Right lobe of liver (tissue), 6 donors: ENCODE measurements around the gene HEXD. TPM values are rescaled to one million over a fixed set of nuclear protein-coding genes. Genes with fewer than 3 reads are reported as not detected.
"Not testable (repeated sequence)": the region's sequence is repeated elsewhere in the genome, so short reads cannot be mapped to it uniquely, and the experiment has no call there.

Experiments used
- ATAC-seq, 4 donors: fragments of 200-7000 bp; cut with Tn5 transposase; one replicate each; pipeline ENCODE4 v1.9.1; 2020; ENCODE audit warnings: mild to moderate bottlenecking in 4 of 4, moderate library complexity in 4 of 4
- DNase-seq, 3 donors: peaks; one replicate each; pipeline ENCODE4 v3.0.0-alpha.2; 2020
- H3K27ac ChIP-seq, 3 donors: fragments of 200-600 bp; one replicate each; pipeline ENCODE4 v1.8.0; 2022
- H3K27me3 ChIP-seq, 2 donors: fragments of 200-600 bp; one replicate each; pipeline ENCODE4 v1.8.0; 2022
- H3K36me3 ChIP-seq, 4 donors: fragments of 200-600 bp; sonication (generic) in 1 of 4; one replicate each; pipeline versions ENCODE4 v1.5.1 to v1.8.0; 2017 to 2022; ENCODE audit warnings: control low read depth in 1 of 4
- H3K4me1 ChIP-seq, 4 donors: fragments of 200-600 bp; sonication (generic) in 1 of 4; one replicate each; pipeline versions ENCODE4 v1.5.1 to v1.8.0; 2017 to 2022; ENCODE audit warnings: control low read depth in 1 of 4
- H3K4me3 ChIP-seq, 3 donors: fragments of 200-600 bp; one replicate each; pipeline ENCODE4 v1.8.0; 2022
- H3K9me3 ChIP-seq, 4 donors: fragments of 200-600 bp; sonication (generic) in 1 of 4; one replicate each; pipeline versions ENCODE4 v1.5.1 to v1.8.0; 2017 to 2022; ENCODE audit warnings: control low read depth in 1 of 4
- POLR2A ChIP-seq: fragments of 450-650 bp; IDR thresholded peaks from one replicate; pipeline ENCODE4 v1.6.1; 2017; ENCODE audit warnings: antibody characterized with exemption, mild to moderate bottlenecking
- WGBS: methylation state at CpG from one replicate; pipeline ENCODE4 v1.1.6; 2018; ENCODE audit warnings: low coverage, low lambda C conversion rate; ENCODE audit not compliant: insufficient coverage; ENCODE audit errors: missing lambda C conversion rate; 5-methylcytosine and 5-hydroxymethylcytosine counted together
- intact Hi-C, 2 donors: fragments of 100-400 bp; cut with DNase I; formaldehyde crosslinking; loops; one replicate each; pipeline versions ENCODE4 v1.11.2 to v1.14.1; 2022
- total RNA-seq, 6 experiments: library from RNA; depleted of rRNA in 2 of 6; stranded (reverse); fragments of >200 nt in 2 of 6; fragmentation: NEBNext Ultra II Directional in 3 of 6; extraction: Animal tissue kit (Norgen Biotek cat#: 25700) in 3 of 6; gene quantifications; one replicate each; pipeline versions ENCODE4 v1.1.0 to v1.2.4, GENCODE V29; 2016 to 2023
- TF ChIP-seq, protein P1 (sequence below), 4 donors: fragments of 200-600 bp in 3 of 4; fragments of 450-650 bp in 1 of 4; IDR thresholded peaks; one replicate each; pipeline versions ENCODE4 v1.5.1 to v1.8.0; 2016 to 2022; ENCODE audit warnings: antibody characterized with exemption in 4 of 4, mild to moderate bottlenecking in 2 of 4
- donor health status: DM: no; HTN: yes; CAD: no.
- donor health status: DM: no; HTN: no; CAD: no.
- donor health status: DM: no; HTN: no; CAD: no.
- donor health status: DM: no; HTN: yes; CAD: no.
- donor health status: DM: no; HTN: yes; CAD: no.

Gene HEXD
- total RNA-seq, 6 experiments from 2014 or later: 9.6 to 30.4 (median 20.2) TPM

DNA sequence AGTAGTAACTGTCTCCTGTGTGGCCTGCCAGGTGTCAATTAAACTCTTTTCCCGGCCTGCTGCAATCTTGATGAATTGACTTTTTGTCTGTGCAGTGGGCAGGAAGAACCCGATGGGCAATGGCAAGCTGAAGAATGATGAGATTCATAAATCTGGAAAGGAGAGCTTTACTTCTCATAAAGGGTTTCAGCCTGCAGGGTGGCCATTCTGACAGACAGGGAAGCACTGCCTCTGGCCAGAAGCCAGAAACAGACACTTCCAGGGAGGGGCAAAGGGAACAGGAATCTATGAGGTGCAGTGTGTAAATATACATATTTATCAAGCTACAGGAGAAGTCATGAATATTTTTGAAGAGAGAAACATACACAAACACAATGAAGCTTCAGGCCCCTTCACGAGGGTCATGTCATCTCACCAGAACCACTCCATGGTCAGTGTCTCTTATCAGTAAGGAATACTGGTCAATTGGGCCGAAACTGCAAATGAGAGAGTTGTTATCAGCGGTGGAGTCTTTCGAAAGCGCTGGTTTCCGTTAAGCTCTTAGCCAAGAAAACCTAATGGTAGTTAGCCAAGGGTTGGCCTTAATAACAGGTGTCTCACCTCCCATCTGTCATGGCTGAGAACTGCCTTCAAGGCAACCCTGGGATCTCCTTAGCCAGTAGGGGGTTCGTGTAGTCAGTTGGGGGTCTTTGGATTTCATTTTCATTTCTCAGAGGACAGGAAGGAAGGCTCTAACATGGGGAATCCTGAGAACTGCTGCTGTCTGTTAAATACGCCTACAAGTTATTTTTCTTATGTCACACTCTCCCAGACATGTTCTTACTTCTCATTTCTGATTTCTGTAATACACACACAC is 39.2 kb downstream of the HEXD start:
- H3K4me1 ChIP-seq: peaks cover 0 to 25% (median 7%) of the 10 kb centered on the region in 4 donors
- H3K36me3 ChIP-seq: peaks cover 0 to 17% (median 0%) of the 10 kb centered on the region in 4 donors
- intact Hi-C loops: no loop called here
- ATAC-seq: peak in 2 of 4 donors; percentile 10 to 23
- 28% methylated on average over 10 of the region's 10 CpGs for WGBS
- H3K27ac ChIP-seq: peak overlapping the region; percentile 100
- TF ChIP-seq, protein P1, sequence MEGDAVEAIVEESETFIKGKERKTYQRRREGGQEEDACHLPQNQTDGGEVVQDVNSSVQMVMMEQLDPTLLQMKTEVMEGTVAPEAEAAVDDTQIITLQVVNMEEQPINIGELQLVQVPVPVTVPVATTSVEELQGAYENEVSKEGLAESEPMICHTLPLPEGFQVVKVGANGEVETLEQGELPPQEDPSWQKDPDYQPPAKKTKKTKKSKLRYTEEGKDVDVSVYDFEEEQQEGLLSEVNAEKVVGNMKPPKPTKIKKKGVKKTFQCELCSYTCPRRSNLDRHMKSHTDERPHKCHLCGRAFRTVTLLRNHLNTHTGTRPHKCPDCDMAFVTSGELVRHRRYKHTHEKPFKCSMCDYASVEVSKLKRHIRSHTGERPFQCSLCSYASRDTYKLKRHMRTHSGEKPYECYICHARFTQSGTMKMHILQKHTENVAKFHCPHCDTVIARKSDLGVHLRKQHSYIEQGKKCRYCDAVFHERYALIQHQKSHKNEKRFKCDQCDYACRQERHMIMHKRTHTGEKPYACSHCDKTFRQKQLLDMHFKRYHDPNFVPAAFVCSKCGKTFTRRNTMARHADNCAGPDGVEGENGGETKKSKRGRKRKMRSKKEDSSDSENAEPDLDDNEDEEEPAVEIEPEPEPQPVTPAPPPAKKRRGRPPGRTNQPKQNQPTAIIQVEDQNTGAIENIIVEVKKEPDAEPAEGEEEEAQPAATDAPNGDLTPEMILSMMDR (IDR thresholded peaks at IDR 0.05): no peak
- no peak for TF ChIP-seq POLR2A
- no peaks in the 10 kb centered on the region for H3K9me3 ChIP-seq
- peak in 2 of 3 donors; percentile 65 to 74 for DNase-seq
- no peaks in the 10 kb centered on the region for H3K27me3 ChIP-seq
- H3K4me3 ChIP-seq: peak overlapping the region in 2 of 3 donors; percentile 85 to 90

DNA sequence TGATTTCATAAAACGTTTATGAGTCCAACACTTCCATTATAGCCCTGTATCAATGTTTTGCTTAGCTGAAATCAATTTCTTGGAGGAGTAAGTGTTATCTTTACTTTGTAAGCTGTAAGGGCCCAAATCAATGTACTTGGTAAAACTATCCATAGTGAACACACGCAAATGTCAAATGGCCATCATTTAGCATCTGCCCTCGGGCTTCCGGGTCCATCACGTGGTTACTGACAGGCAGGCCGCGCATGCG is 39.7 kb downstream of the HEXD start:
- peaks cover 0 to 18% (median 0%) of the 10 kb centered on the region in 4 donors for H3K36me3 ChIP-seq
- H3K4me1 ChIP-seq: peaks cover 0 to 25% (median 7%) of the 10 kb centered on the region in 4 donors
- intact Hi-C loops: no loop called here
- TF ChIP-seq, protein P1 (IDR thresholded peaks at IDR 0.05): no peak
- no peak for TF ChIP-seq POLR2A
- H3K4me3 ChIP-seq: peak overlapping the region; percentile 83 to 90 (median 85)
- WGBS: 0% methylated on average over 3 of the region's 8 CpGs
- ATAC-seq (no peak), DNase-seq (no peak)
- peak overlapping the region; percentile 100 for H3K27ac ChIP-seq
- H3K9me3 ChIP-seq: no peaks in the 10 kb centered on the region
- no peaks in the 10 kb centered on the region for H3K27me3 ChIP-seq

DNA sequence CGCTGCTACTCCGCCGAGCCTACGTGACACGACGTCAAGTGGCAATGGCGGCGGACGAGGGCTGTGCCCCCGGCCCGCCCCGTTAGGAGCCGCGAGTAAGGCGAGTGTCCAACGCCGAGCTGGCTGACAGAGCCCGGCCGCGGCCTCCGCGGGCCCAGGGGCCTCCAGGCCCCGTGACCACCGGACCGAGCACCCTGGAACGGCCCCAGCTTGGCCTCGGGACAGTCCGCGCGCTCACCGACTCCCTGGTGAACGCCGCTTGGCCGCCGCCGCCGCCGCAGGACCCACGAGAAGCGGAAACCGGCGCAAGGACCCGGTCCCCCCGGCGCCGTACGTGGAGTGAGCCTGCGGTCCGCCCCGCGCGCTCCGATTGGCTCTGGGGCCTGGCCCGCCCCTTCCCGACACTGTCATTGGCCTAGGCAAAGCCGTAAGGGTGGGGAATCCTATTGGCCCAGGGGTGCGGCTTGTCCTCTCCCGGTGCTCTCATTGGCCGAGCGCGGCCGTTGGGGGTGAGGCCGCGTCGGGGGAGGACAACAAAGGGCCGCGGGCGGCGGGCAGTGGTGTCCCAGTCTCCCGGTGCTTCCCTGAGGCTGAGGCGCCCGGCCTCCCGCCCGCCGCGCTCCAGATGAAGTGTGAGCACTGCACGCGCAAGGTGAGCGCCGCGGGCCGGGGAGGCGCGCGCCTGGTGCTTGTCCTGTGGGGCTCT is 40.2 kb downstream of the HEXD start, which contains the start of gene NARF:
Gene NARF, plus strand, starts transcription at position 563 of the 706 bp plus-strand sequence. Its CDS starts 63 bp downstream, at position 626.
- intact Hi-C loops: no loop called here
- Histone ChIP-seq H3K36me3 (peaks cover 0 to 21% (median under 1%) of the 10 kb centered on the region in 4 donors), H3K27me3 (no peaks in the 10 kb centered on the region), H3K9me3 (no peaks in the 10 kb centered on the region), H3K27ac (peak within 1 kb of the TSS; percentile 100), H3K4me3 (peak within 1 kb of the TSS; percentile 83 to 90 (median 85)), H3K4me1 (peaks cover 0 to 25% (median 7%) of the 10 kb centered on the region in 4 donors)
- DNase-seq: peak; percentile 98 to 99 (median 98)
- peak; percentile 89 to 98 (median 96) for ATAC-seq
- no CpG with 5 or more reads among the region's 85 CpGs for WGBS
- TF ChIP-seq POLR2A: peak; percentile 99
- TF ChIP-seq, protein P1 (IDR thresholded peaks at IDR 0.05): no peak

DNA sequence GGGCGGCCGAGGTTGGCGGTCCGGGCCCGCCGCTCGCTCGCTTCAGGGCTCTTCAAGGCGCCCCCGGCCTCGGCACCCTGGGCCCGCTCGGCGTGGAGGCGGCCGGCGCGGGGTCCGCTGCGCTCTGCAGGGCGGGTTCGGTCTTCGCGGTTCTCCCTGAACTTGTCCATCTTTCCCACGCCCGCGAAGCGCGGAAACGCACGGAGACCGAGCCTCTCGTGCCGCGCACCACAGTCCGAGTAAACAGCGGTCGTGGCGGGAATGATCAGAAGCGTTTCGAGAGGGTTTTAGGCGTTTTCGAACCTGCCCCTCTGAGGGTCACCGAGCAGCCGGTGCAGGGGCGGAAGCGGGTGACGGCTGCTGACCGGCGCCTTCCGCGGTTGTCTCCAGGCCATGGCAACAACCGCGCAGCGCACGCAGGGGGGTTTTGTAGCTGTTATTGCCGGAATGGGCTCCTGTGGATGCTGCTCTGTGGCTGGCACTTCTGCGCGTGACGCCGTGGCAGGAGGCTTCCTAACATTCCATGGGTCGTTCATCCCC is 40.8 kb downstream of the HEXD start:
- ATAC-seq: peak in 3 of 4 donors; percentile 1 to 2 (median 2)
- peak overlapping the region; percentile 61 to 100 (median 100) for H3K27ac ChIP-seq
- DNase-seq: peak in 1 of 3 donors; percentile 49
- peak overlapping the region; percentile 83 to 90 (median 85) for H3K4me3 ChIP-seq
- H3K4me1 ChIP-seq: peaks cover 0 to 25% (median 7%) of the 10 kb centered on the region in 4 donors
- WGBS: 0% methylated on average over 4 of the region's 62 CpGs
- H3K27me3 ChIP-seq: no peaks in the 10 kb centered on the region
- intact Hi-C loops: no loop called here
- no peak for TF ChIP-seq POLR2A
- TF ChIP-seq, protein P1 (IDR thresholded peaks at IDR 0.05): no peak
- no peaks in the 10 kb centered on the region for H3K9me3 ChIP-seq
- H3K36me3 ChIP-seq: peaks cover 0 to 23% (median 4%) of the 10 kb centered on the region in 4 donors

DNA sequence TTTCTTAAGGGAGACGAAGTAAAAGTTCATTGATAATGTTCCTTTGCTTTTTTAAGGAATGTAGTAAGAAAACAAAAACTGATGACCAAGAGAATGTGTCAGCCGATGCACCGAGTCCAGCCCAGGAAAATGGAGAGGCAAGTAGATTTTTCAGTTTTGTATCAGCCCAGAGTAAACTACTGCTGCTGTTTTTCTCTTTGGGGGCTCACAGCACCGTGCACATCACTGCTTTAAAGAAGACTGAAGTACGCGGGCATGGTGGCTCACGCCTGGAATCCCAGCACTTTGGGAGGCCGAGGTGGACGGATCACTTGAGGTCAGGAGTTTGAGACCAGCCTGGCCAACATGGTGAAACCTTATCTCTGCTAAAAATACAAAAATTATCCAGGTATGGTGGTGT is 41.8 kb downstream of the HEXD start:
- ATAC-seq, intact Hi-C loops, DNase-seq, H3K27me3 ChIP-seq, H3K27ac ChIP-seq, H3K9me3 ChIP-seq: not testable (repeated sequence)
- Histone ChIP-seq H3K4me1 (peaks cover 0 to 25% (median 7%) of the 10 kb centered on the region in 4 donors), H3K36me3 (peaks cover 0 to 32% (median 6%) of the 10 kb centered on the region in 4 donors), H3K4me3 (peak overlapping the region in 1 of 3 donors; percentile 83)
- 92% methylated on average over 4 of the region's 9 CpGs for WGBS
